Liver (tissue), 9 donors: ENCODE measurements around the gene HECTD1. TPM values are rescaled to one million over a fixed set of nuclear protein-coding genes. Genes with fewer than 3 reads are reported as not detected.

Experiments
- DNase-seq: peaks from one replicate; pipeline ENCODE4 v3.0.0-alpha.2; 2017; ENCODE audit warnings: low spot score
- H3K27ac ChIP-seq, 2 donors: one replicate each; pipeline ENCODE4 v1.7.0; 2013; ENCODE audit warnings: inconsistent platforms in 2 of 2, low read length in 2 of 2, control low read depth in 1 of 2, low read depth in 1 of 2, mild to moderate bottlenecking in 1 of 2
- H3K27me3 ChIP-seq, 4 donors: one replicate each; pipeline versions ENCODE4 v1.6.1 to v1.7.0; 2013; ENCODE audit warnings: low read length in 3 of 4, inconsistent platforms in 1 of 4, mild to moderate bottlenecking in 1 of 4, moderate library complexity in 1 of 4; ENCODE audit not compliant: control insufficient read depth in 4 of 4, insufficient read depth in 4 of 4
- H3K36me3 ChIP-seq, 4 donors: one replicate each; pipeline versions ENCODE4 v1.6.1 to v1.7.0; 2013; ENCODE audit warnings: low read length in 3 of 4, mild to moderate bottlenecking in 3 of 4, low read depth in 1 of 4, moderate library complexity in 1 of 4; ENCODE audit not compliant: control insufficient read depth in 4 of 4, insufficient read depth in 3 of 4
- H3K4me1 ChIP-seq, 4 donors: one replicate each; pipeline versions ENCODE4 v1.6.1 to v1.7.0; 2013; ENCODE audit warnings: low read length in 3 of 4, mild to moderate bottlenecking in 3 of 4, moderate library complexity in 1 of 4; ENCODE audit not compliant: control insufficient read depth in 4 of 4, insufficient read depth in 4 of 4
- H3K4me3 ChIP-seq, 3 donors: one replicate each; pipeline versions ENCODE4 v1.6.1 to v1.7.0; 2013; ENCODE audit warnings: low read length in 3 of 3, control low read depth in 1 of 3, low read depth in 1 of 3, mild to moderate bottlenecking in 1 of 3
- H3K9ac ChIP-seq, 2 donors: one replicate each; pipeline ENCODE4 v1.7.0; 2013; ENCODE audit warnings: low read length in 2 of 2, mild to moderate bottlenecking in 2 of 2, moderate library complexity in 2 of 2, control low read depth in 1 of 2, low read depth in 1 of 2
- H3K9me3 ChIP-seq, 4 donors: one replicate each; pipeline versions ENCODE4 v1.6.1 to v1.7.0; 2013; ENCODE audit warnings: low read length in 3 of 4; ENCODE audit not compliant: control insufficient read depth in 4 of 4
- ATF3 ChIP-seq: IDR thresholded peaks from 2 replicates; pipeline ENCODE4 v1.6.1; 2016; ENCODE audit warnings: antibody characterized with exemption
- CTCF ChIP-seq: fragments of 150-350 bp; IDR thresholded peaks from 2 replicates; pipeline ENCODE4 v1.5.1; 2017; ENCODE audit warnings: improper control_type of control experiment, low read depth, low read length; ENCODE audit not compliant: missing input control
- EGR1 ChIP-seq, 2 donors: IDR thresholded peaks; 2 replicates each; pipeline ENCODE4 v1.6.1; 2016 to 2018; ENCODE audit warnings: antibody characterized with exemption in 2 of 2, low read depth in 2 of 2
- FOXA1 ChIP-seq: IDR thresholded peaks from 2 replicates; pipeline ENCODE4 v1.6.1; 2016; ENCODE audit warnings: antibody characterized with exemption
- FOXA2 ChIP-seq: IDR thresholded peaks from 2 replicates; pipeline ENCODE4 v1.6.1; 2016; ENCODE audit warnings: antibody characterized with exemption
- GABPA ChIP-seq, 2 donors: IDR thresholded peaks in 1 of 2; conservative IDR thresholded peaks in 1 of 2; 2 replicates each; pipeline ENCODE4 v1.6.1; 2016; ENCODE audit warnings: antibody characterized with exemption in 2 of 2, mild to moderate bottlenecking in 1 of 2, moderate library complexity in 1 of 2
- HNF4A ChIP-seq, 2 donors: conservative IDR thresholded peaks; 2 replicates each; pipeline ENCODE4 v1.6.1; 2016; ENCODE audit warnings: antibody characterized with exemption in 2 of 2, mild to moderate bottlenecking in 2 of 2
- HNF4G ChIP-seq: IDR thresholded peaks from 2 replicates; pipeline ENCODE4 v1.6.1; 2016; ENCODE audit warnings: antibody characterized with exemption
- JUND ChIP-seq, 2 donors: IDR thresholded peaks; 2 replicates each; pipeline ENCODE4 v1.6.1; 2016; ENCODE audit warnings: antibody characterized with exemption in 2 of 2
- MAX ChIP-seq: IDR thresholded peaks from 2 replicates; pipeline ENCODE4 v1.6.1; 2016; ENCODE audit warnings: antibody characterized with exemption
- NR2F2 ChIP-seq: IDR thresholded peaks from 2 replicates; pipeline ENCODE4 v1.6.1; 2016; ENCODE audit warnings: antibody characterized with exemption
- RAD21 ChIP-seq, 2 donors: IDR thresholded peaks; 2 replicates each; pipeline ENCODE4 v1.6.1; 2016; ENCODE audit warnings: antibody characterized with exemption in 2 of 2, mild to moderate bottlenecking in 2 of 2
- REST ChIP-seq: IDR thresholded peaks from 2 replicates; pipeline ENCODE4 v1.6.1; 2016; ENCODE audit warnings: antibody characterized with exemption, mild to moderate bottlenecking
- RXRA ChIP-seq, 2 donors: IDR thresholded peaks; 2 replicates each; pipeline ENCODE4 v1.6.1; 2017 to 2018; ENCODE audit warnings: antibody characterized with exemption in 2 of 2, mild to moderate bottlenecking in 1 of 2
- SP1 ChIP-seq: IDR thresholded peaks from 2 replicates; pipeline ENCODE4 v1.6.1; 2018; ENCODE audit warnings: antibody characterized with exemption, mild to moderate bottlenecking
- TAF1 ChIP-seq: conservative IDR thresholded peaks from 2 replicates; pipeline ENCODE4 v1.6.1; 2016; ENCODE audit warnings: antibody characterized with exemption, mild to moderate bottlenecking
- YY1 ChIP-seq: IDR thresholded peaks from 2 replicates; pipeline ENCODE4 v1.6.1; 2016; ENCODE audit warnings: antibody characterized with exemption, mild to moderate bottlenecking
- ZBTB33 ChIP-seq: IDR thresholded peaks from 2 replicates; pipeline ENCODE4 v1.6.1; 2016; ENCODE audit warnings: antibody characterized with exemption
- WGBS: extraction: QIAGEN DNeasy Blood & Tissue Kit; methylation state at CpG from one replicate; pipeline ENCODE4 v1.1.7; 2013; 5-methylcytosine and 5-hydroxymethylcytosine counted together
- polyA plus RNA-seq, 2 donors: library from polyadenylated mRNA; stranded (reverse) in 1 of 2; unstranded in 1 of 2; fragments of 200-250 nt in 1 of 2; fragments of >200 nt in 1 of 2; fragmentation: Nextera tagmentation in 1 of 2; extraction: Ambion mirVana in 1 of 2; gene quantifications; one replicate each; pipeline versions ENCODE4 v1.2.1 to v1.2.3, GENCODE V29; 2013 to 2015
- total RNA-seq, 2 donors: library from RNA; depleted of rRNA; stranded (reverse); fragments of >200 nt; gene quantifications; one replicate each; pipeline ENCODE4 v1.2.3, GENCODE V29; 2014
- donor health status: healthy.
- donor health status: healthy.
- donor health status: healthy.
- donor health status: healthy.
- donor health status: healthy.

The HECTD1 gene
- total and polyA plus RNA-seq, 4 donors, result 46.8 to 256 (median 118) TPM

GRCh38 chr14:31203414-31203742 lies 4.2 kb downstream of the HECTD1 start:
- no peak for DNase-seq
- WGBS, result 99% methylated on average over 3 of the region's 3 CpGs
- no peak overlapping the region for H3K27ac ChIP-seq
- H3K4me3 ChIP-seq, result no peak overlapping the region
- H3K9ac ChIP-seq, result no peak overlapping the region
- H3K27me3 ChIP-seq, result no peaks in the 10 kb centered on the region
- TF ChIP-seq YY1, result no peak
- no peak for TF ChIP-seq ZBTB33
- TF ChIP-seq HNF4A (conservative IDR thresholded peaks at IDR 0.05), result no peak
- H3K9me3 ChIP-seq, result no peaks in the 10 kb centered on the region
- peaks cover 3 to 15% (median 5%) of the 10 kb centered on the region in 4 donors for H3K36me3 ChIP-seq
- H3K4me1 ChIP-seq, result peaks cover 2 to 24% (median 4%) of the 10 kb centered on the region in 4 donors

GRCh38 chr14:31201111-31201510 lies 6.5 kb downstream of the HECTD1 start:
- peaks cover 2 to 31% (median 7%) of the 10 kb centered on the region in 4 donors for H3K4me1 ChIP-seq
- peaks cover 5 to 18% (median 5%) of the 10 kb centered on the region in 4 donors for H3K36me3 ChIP-seq
- H3K9me3 ChIP-seq, result no peaks in the 10 kb centered on the region
- H3K27me3 ChIP-seq, result no peaks in the 10 kb centered on the region
- no peak for DNase-seq
- no peak overlapping the region for H3K4me3 ChIP-seq
- no peak for TF ChIP-seq ATF3
- TF ChIP-seq FOXA1, result no peak
- no peak for TF ChIP-seq HNF4A (conservative IDR thresholded peaks at IDR 0.05)
- no peak for TF ChIP-seq HNF4G
- no peak for TF ChIP-seq FOXA2
- no peak for TF ChIP-seq CTCF
- TF ChIP-seq ZBTB33, result no peak
- no peak for TF ChIP-seq EGR1 (IDR thresholded peaks at IDR 0.05; ENCODE audit: low read depth in 2 of 2)
- TF ChIP-seq MAX, result no peak
- TF ChIP-seq JUND (IDR thresholded peaks at IDR 0.05), result no peak
- TF ChIP-seq REST, result no peak
- TF ChIP-seq SP1, result no peak
- no peak for TF ChIP-seq TAF1
- TF ChIP-seq YY1, result no peak
- TF ChIP-seq NR2F2, result no peak
- no peak for TF ChIP-seq RAD21 (IDR thresholded peaks at IDR 0.05)
- TF ChIP-seq RXRA (IDR thresholded peaks at IDR 0.05), result no peak
- no peak for TF ChIP-seq GABPA (IDR thresholded peaks at IDR 0.05 in 1 of 2, conservative IDR thresholded peaks at IDR 0.05 in 1 of 2)
- WGBS, result 68% methylated on average over 1 of the region's 1 CpG
- H3K9ac ChIP-seq, result no peak overlapping the region
- H3K27ac ChIP-seq, result no peak overlapping the region
